GM23338 (cell line): ENCODE results near the gene KLHL28. TPM values are rescaled to one million over a fixed set of nuclear protein-coding genes. Genes with fewer than 3 reads are reported as not detected.

Source experiments
- ATAC-seq: fragments of 200-7000 bp; cut with Tn5 transposase; 3 replicates; pipeline ENCODE4 v1.9.1; 2020
- DNase-seq: peaks from one replicate; pipeline ENCODE4 v3.0.0-alpha.2; 2015; ENCODE audit warnings: low spot score
- H2AFZ ChIP-seq: fragments of 200-600 bp; sonication (generic); 2 replicates; pipeline ENCODE4 v1.8.0; 2016; ENCODE audit warnings: antibody characterized with exemption, mild to moderate bottlenecking, moderate library complexity
- H3F3A ChIP-seq: fragments of 200-600 bp; sonication (generic); replicated peaks from 2 replicates; pipeline ENCODE4 v1.8.0; 2017; ENCODE audit warnings: antibody characterized with exemption, mixed run types, low read depth
- H3K27ac ChIP-seq: fragments of 200-600 bp; sonication (generic); 2 replicates; pipeline ENCODE4 v1.6.1; 2016; ENCODE audit warnings: low read depth
- H3K27me3 ChIP-seq: fragments of 200-600 bp; sonication (generic); 2 replicates; pipeline ENCODE4 v1.8.0; 2016; ENCODE audit warnings: mild to moderate bottlenecking, mixed run types, moderate library complexity; ENCODE audit not compliant: insufficient read depth
- H3K36me3 ChIP-seq: fragments of 200-600 bp; sonication (generic); 2 replicates; pipeline ENCODE4 v1.8.0; 2016; ENCODE audit warnings: mild to moderate bottlenecking; ENCODE audit not compliant: insufficient read depth
- H3K4me1 ChIP-seq: fragments of 200-600 bp; sonication (generic); 2 replicates; pipeline ENCODE4 v1.8.0; 2016; ENCODE audit warnings: mild to moderate bottlenecking, moderate library complexity; ENCODE audit not compliant: insufficient read depth
- H3K4me2 ChIP-seq: fragments of 200-600 bp; sonication (generic); 2 replicates; pipeline ENCODE4 v1.7.1; 2017; ENCODE audit warnings: mixed run types
- H3K4me3 ChIP-seq: fragments of 200-600 bp; sonication (generic); 2 replicates; pipeline ENCODE4 v1.6.1; 2016; ENCODE audit warnings: mixed run types
- H3K79me2 ChIP-seq: fragments of 200-600 bp; sonication (generic); replicated peaks from 2 replicates; pipeline ENCODE4 v1.8.0; 2017; ENCODE audit warnings: mild to moderate bottlenecking; ENCODE audit not compliant: insufficient read depth
- H3K9me2 ChIP-seq: fragments of 200-600 bp; sonication (generic); 2 replicates; pipeline ENCODE4 v1.8.0; 2017; ENCODE audit not compliant: insufficient read depth
- H4K20me1 ChIP-seq: fragments of 200-600 bp; sonication (generic); replicated peaks from 2 replicates; pipeline ENCODE4 v1.8.0; 2017; ENCODE audit warnings: mild to moderate bottlenecking; ENCODE audit not compliant: insufficient read depth
- H3K27ac Mint-ChIP-seq: 2 replicates; pipeline ENCODE4 v1.8.0; 2020; ENCODE audit warnings: inconsistent platforms, mild to moderate bottlenecking, moderate library complexity, mixed read lengths
- H3K27me3 Mint-ChIP-seq: 3 replicates; pipeline ENCODE4 v1.8.0; 2022; ENCODE audit warnings: low read depth, mild to moderate bottlenecking, moderate library complexity, mixed read lengths, inconsistent platforms; ENCODE audit not compliant: insufficient read depth, poor library complexity
- H3K36me3 Mint-ChIP-seq: 3 replicates; pipeline ENCODE4 v1.8.0; 2021; ENCODE audit warnings: low read depth, mild to moderate bottlenecking, inconsistent platforms, moderate library complexity, mixed read lengths
- H3K4me1 Mint-ChIP-seq: 3 replicates; pipeline ENCODE4 v1.8.0; 2020; ENCODE audit warnings: mild to moderate bottlenecking, inconsistent platforms, mixed read lengths
- H3K4me3 Mint-ChIP-seq: 3 replicates; pipeline ENCODE4 v1.8.0; 2021; ENCODE audit warnings: moderate library complexity, mild to moderate bottlenecking, inconsistent platforms, mixed read lengths
- H3K9me3 Mint-ChIP-seq: 3 replicates; pipeline ENCODE4 v1.8.0; 2020; ENCODE audit warnings: moderate library complexity, mild to moderate bottlenecking, inconsistent platforms, mixed read lengths
- CREB1 ChIP-seq: fragments of 250-450 bp; sonication (Bioruptor Pico); IDR thresholded peaks from 2 replicates; pipeline ENCODE4 v1.5.0; 2020; ENCODE audit warnings: low read depth, mild to moderate bottlenecking, moderate library complexity
- EZH2 ChIP-seq: fragments of 200-600 bp; sonication (generic); IDR thresholded peaks from one replicate; pipeline ENCODE4 v1.8.0; 2017; ENCODE audit warnings: antibody characterized with exemption, mild to moderate bottlenecking, low read depth; ENCODE audit not compliant: unreplicated experiment
- EZH2phosphoT487 ChIP-seq: fragments of 200-600 bp; sonication (generic); IDR thresholded peaks from one replicate; pipeline ENCODE4 v1.8.1; 2018; ENCODE audit warnings: antibody characterized with exemption; ENCODE audit not compliant: unreplicated experiment
- JUNB ChIP-seq: IDR thresholded peaks from one replicate; pipeline ENCODE4 v1.6.1; 2016; ENCODE audit warnings: antibody characterized with exemption; ENCODE audit not compliant: unreplicated experiment
- NANOG ChIP-seq: IDR thresholded peaks from 2 replicates; pipeline ENCODE4 v1.6.1; 2016; ENCODE audit warnings: antibody characterized with exemption, borderline replicate concordance
- POLR2AphosphoS5 ChIP-seq: IDR thresholded peaks from 2 replicates; pipeline ENCODE4 v1.6.1; 2016; ENCODE audit warnings: antibody characterized with exemption, low read depth
- STAT1 ChIP-seq: IDR thresholded peaks from one replicate; pipeline ENCODE4 v1.6.1; 2016; ENCODE audit warnings: antibody characterized with exemption; ENCODE audit not compliant: unreplicated experiment
- ZNF114 ChIP-seq: fragments of 250-450 bp; sonication (Bioruptor Pico); IDR thresholded peaks from 2 replicates; pipeline ENCODE4 v1.5.0; 2020; ENCODE audit warnings: mild to moderate bottlenecking, moderate library complexity
- ZNF331 ChIP-seq: fragments of 250-450 bp; sonication (Bioruptor Pico); IDR thresholded peaks from 2 replicates; pipeline ENCODE4 v1.5.0; 2020; ENCODE audit warnings: low read depth, mild to moderate bottlenecking, moderate library complexity
- polyA plus RNA-seq: library from polyadenylated mRNA; unstranded; fragments of >200 nt; fragmentation: Nextera tagmentation; extraction: Ambion mirVana; gene quantifications from 2 replicates; pipeline ENCODE4 v1.2.1, GENCODE V29; 2016
- total RNA-seq: library from RNA; depleted of rRNA; stranded (reverse); fragments of >200 nt; shearing (Covaris generic); gene quantifications from 2 replicates; pipeline ENCODE4 v1.2.3, GENCODE V29; 2014
- TF ChIP-seq, protein P1 (sequence below), 2 experiments: fragments of 200-600 bp in 1 of 2; sonication (generic) in 1 of 2; conservative IDR thresholded peaks; 2 replicates each; pipeline versions ENCODE4 v1.5.1 to v1.6.1; 2016 to 2017; ENCODE audit warnings: antibody characterized with exemption in 2 of 2, low read depth in 2 of 2, mild to moderate bottlenecking in 2 of 2, moderate library complexity in 1 of 2
- TF ChIP-seq, protein P2 (sequence below): IDR thresholded peaks from one replicate; pipeline ENCODE4 v1.6.1; 2018; ENCODE audit warnings: antibody characterized with exemption; ENCODE audit not compliant: unreplicated experiment
- TF ChIP-seq, protein P3 (sequence below): fragments of 250-450 bp; sonication (Bioruptor Pico); IDR thresholded peaks from 2 replicates; pipeline ENCODE4 v1.5.0; 2020; ENCODE audit warnings: mild to moderate bottlenecking, moderate library complexity

Gene KLHL28
- total and polyA plus RNA-seq, 2 experiments from 2014 or later, result 7.7 to 10.6 TPM

DNA sequence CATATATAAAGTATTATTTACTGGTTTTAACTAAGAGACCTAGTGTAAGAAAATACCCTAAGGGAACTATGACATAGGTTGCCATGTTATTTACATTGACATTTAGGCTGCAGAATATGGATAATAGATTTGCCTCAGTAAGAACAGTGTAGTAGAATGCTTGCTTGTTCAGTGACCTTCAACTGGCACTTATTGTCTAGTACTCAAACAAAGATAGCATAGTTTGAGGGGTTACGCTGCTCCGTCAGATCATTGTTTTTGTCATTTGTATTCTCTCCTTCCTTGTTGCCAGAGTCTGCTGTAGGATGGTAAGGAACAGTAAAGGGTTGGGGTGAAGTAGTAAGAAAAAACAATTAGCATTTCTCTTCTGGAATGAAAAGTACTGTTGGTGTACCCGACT lies 33.4 kb upstream of the KLHL28 start (continued):
- TF ChIP-seq, protein P1, sequence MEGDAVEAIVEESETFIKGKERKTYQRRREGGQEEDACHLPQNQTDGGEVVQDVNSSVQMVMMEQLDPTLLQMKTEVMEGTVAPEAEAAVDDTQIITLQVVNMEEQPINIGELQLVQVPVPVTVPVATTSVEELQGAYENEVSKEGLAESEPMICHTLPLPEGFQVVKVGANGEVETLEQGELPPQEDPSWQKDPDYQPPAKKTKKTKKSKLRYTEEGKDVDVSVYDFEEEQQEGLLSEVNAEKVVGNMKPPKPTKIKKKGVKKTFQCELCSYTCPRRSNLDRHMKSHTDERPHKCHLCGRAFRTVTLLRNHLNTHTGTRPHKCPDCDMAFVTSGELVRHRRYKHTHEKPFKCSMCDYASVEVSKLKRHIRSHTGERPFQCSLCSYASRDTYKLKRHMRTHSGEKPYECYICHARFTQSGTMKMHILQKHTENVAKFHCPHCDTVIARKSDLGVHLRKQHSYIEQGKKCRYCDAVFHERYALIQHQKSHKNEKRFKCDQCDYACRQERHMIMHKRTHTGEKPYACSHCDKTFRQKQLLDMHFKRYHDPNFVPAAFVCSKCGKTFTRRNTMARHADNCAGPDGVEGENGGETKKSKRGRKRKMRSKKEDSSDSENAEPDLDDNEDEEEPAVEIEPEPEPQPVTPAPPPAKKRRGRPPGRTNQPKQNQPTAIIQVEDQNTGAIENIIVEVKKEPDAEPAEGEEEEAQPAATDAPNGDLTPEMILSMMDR (conservative IDR thresholded peaks at IDR 0.05; ENCODE audit: low read depth in 2 of 2), result no peak
- TF ChIP-seq NANOG, result no peak
- TF ChIP-seq JUNB, result no peak

DNA sequence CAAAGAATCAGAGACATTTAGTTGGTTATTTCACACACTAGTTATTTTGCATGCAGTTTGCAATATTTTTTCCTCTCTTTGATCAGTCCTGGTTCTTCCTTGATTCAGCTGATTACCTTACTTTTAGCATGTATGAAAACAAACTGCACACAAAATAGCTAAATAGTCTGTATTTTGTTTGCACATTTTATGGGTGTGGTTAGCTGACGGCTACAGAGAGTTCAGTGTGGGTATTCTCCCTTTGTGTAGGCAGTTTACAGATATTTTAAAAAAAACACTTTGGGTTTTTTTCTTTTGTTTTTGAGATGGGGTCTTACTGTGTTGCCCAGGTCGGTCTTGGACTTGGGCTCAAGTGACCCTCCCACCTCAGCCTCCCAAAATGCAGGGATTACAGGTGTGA lies 28.8 kb upstream of the KLHL28 start:
- H3K9me3 Mint-ChIP-seq, result no peaks in the 10 kb centered on the region
- TF ChIP-seq NANOG (no peak), POLR2AphosphoS5 (no peak), EZH2phosphoT487 (no peak), ZNF114 (CRISPR knock-in tag) (no peak), CREB1 (CRISPR knock-in tag) (no peak), EZH2 (no peak), STAT1 (no peak), ZNF331 (no peak)
- TF ChIP-seq, protein P2, sequence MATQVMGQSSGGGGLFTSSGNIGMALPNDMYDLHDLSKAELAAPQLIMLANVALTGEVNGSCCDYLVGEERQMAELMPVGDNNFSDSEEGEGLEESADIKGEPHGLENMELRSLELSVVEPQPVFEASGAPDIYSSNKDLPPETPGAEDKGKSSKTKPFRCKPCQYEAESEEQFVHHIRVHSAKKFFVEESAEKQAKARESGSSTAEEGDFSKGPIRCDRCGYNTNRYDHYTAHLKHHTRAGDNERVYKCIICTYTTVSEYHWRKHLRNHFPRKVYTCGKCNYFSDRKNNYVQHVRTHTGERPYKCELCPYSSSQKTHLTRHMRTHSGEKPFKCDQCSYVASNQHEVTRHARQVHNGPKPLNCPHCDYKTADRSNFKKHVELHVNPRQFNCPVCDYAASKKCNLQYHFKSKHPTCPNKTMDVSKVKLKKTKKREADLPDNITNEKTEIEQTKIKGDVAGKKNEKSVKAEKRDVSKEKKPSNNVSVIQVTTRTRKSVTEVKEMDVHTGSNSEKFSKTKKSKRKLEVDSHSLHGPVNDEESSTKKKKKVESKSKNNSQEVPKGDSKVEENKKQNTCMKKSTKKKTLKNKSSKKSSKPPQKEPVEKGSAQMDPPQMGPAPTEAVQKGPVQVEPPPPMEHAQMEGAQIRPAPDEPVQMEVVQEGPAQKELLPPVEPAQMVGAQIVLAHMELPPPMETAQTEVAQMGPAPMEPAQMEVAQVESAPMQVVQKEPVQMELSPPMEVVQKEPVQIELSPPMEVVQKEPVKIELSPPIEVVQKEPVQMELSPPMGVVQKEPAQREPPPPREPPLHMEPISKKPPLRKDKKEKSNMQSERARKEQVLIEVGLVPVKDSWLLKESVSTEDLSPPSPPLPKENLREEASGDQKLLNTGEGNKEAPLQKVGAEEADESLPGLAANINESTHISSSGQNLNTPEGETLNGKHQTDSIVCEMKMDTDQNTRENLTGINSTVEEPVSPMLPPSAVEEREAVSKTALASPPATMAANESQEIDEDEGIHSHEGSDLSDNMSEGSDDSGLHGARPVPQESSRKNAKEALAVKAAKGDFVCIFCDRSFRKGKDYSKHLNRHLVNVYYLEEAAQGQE, result no peak
- TF ChIP-seq, protein P1 (conservative IDR thresholded peaks at IDR 0.05; ENCODE audit: low read depth in 2 of 2), result no peak
- TF ChIP-seq, protein P3, sequence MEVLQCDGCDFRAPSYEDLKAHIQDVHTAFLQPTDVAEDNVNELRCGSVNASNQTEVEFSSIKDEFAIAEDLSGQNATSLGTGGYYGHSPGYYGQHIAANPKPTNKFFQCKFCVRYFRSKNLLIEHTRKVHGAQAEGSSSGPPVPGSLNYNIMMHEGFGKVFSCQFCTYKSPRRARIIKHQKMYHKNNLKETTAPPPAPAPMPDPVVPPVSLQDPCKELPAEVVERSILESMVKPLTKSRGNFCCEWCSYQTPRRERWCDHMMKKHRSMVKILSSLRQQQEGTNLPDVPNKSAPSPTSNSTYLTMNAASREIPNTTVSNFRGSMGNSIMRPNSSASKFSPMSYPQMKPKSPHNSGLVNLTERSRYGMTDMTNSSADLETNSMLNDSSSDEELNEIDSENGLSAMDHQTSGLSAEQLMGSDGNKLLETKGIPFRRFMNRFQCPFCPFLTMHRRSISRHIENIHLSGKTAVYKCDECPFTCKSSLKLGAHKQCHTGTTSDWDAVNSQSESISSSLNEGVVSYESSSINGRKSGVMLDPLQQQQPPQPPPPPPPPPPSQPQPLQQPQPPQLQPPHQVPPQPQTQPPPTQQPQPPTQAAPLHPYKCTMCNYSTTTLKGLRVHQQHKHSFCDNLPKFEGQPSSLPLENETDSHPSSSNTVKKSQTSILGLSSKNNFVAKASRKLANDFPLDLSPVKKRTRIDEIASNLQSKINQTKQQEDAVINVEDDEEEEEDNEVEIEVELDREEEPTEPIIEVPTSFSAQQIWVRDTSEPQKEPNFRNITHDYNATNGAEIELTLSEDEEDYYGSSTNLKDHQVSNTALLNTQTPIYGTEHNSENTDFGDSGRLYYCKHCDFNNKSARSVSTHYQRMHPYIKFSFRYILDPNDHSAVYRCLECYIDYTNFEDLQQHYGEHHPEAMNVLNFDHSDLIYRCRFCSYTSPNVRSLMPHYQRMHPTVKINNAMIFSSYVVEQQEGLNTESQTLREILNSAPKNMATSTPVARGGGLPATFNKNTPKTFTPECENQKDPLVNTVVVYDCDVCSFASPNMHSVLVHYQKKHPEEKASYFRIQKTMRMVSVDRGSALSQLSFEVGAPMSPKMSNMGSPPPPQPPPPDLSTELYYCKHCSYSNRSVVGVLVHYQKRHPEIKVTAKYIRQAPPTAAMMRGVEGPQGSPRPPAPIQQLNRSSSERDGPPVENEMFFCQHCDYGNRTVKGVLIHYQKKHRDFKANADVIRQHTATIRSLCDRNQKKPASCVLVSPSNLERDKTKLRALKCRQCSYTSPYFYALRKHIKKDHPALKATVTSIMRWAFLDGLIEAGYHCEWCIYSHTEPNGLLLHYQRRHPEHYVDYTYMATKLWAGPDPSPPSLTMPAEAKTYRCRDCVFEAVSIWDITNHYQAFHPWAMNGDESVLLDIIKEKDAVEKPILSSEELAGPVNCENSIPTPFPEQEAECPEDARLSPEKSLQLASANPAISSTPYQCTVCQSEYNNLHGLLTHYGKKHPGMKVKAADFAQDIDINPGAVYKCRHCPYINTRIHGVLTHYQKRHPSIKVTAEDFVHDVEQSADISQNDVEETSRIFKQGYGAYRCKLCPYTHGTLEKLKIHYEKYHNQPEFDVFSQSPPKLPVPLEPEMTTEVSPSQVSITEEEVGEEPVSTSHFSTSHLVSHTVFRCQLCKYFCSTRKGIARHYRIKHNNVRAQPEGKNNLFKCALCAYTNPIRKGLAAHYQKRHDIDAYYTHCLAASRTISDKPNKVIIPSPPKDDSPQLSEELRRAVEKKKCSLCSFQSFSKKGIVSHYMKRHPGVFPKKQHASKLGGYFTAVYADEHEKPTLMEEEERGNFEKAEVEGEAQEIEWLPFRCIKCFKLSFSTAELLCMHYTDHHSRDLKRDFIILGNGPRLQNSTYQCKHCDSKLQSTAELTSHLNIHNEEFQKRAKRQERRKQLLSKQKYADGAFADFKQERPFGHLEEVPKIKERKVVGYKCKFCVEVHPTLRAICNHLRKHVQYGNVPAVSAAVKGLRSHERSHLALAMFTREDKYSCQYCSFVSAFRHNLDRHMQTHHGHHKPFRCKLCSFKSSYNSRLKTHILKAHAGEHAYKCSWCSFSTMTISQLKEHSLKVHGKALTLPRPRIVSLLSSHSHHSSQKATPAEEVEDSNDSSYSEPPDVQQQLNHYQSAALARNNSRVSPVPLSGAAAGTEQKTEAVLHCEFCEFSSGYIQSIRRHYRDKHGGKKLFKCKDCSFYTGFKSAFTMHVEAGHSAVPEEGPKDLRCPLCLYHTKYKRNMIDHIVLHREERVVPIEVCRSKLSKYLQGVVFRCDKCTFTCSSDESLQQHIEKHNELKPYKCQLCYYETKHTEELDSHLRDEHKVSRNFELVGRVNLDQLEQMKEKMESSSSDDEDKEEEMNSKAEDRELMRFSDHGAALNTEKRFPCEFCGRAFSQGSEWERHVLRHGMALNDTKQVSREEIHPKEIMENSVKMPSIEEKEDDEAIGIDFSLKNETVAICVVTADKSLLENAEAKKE (CRISPR knock-in tag), result no peak

More for the DNA sequence above, 28.8 kb upstream of the KLHL28 start:
- H2AFZ ChIP-seq, result no peak overlapping the region
- H3K4me3 ChIP-seq, result no peak overlapping the region
- no peaks in the 10 kb centered on the region for H3K27me3 Mint-ChIP-seq
- no peak overlapping the region for H3K27ac Mint-ChIP-seq
- peaks cover 7% of the 10 kb centered on the region; the same call in 1 of the 2 replicates for H3K79me2 ChIP-seq
- no peak overlapping the region for H3K4me2 ChIP-seq
- DNase-seq, result no peak
- H3K27ac ChIP-seq, result no peak overlapping the region
- ATAC-seq, result no peak
- 0 out of 3 replicates have a peak, but pooled peaks cover 2% of the 10 kb centered on the region for H3K36me3 Mint-ChIP-seq
- no peak overlapping the region for H3K4me3 Mint-ChIP-seq
- H4K20me1 ChIP-seq, result peaks cover 4% of the 10 kb centered on the region; the same call in 1 of the 2 replicates
- H3K36me3 ChIP-seq, result no peaks in the 10 kb centered on the region
- H3K9me2 ChIP-seq, result no peaks in the 10 kb centered on the region
- no peaks in the 10 kb centered on the region for H3K27me3 ChIP-seq
- no peaks in the 10 kb centered on the region; the same call in 2 of the 3 replicates for H3K4me1 Mint-ChIP-seq
- H3K4me1 ChIP-seq, result no peaks in the 10 kb centered on the region
- no peaks in the 10 kb centered on the region for H3F3A ChIP-seq
